Astrocyte of the cerebellum (primary cell): ENCODE measurements around the gene PPFIA2.
A peak's percentile ranks its signal among the peaks of the same experiment; 100 is the strongest.
"Not testable (repeated sequence)": the region's sequence is repeated elsewhere in the genome, so short reads cannot be mapped to it uniquely, and the experiment has no call there.

Experiments used
- DNase-seq: peaks from one replicate; pipeline ENCODE4 v3.0.0-alpha.2; 2011; ENCODE audit warnings: low read depth
- H3K4me3 ChIP-seq: 2 replicates; pipeline ENCODE4 v1.5.1; 2011; ENCODE audit warnings: mild to moderate bottlenecking, low read depth, low read length, moderate library complexity
- in situ Hi-C: cut with HindIII; loops from 2 replicates; pipeline ENCODE4 v1.10.0; 2017; ENCODE audit warnings: low sequenced_read_pairs
- TF ChIP-seq, protein P1 (sequence below): IDR thresholded peaks from 2 replicates; pipeline ENCODE4 v1.5.1; 2012; ENCODE audit warnings: low read length, low read depth, moderate library complexity, mild to moderate bottlenecking; ENCODE audit errors: missing control alignments

PPFIA2 gene

DNA sequence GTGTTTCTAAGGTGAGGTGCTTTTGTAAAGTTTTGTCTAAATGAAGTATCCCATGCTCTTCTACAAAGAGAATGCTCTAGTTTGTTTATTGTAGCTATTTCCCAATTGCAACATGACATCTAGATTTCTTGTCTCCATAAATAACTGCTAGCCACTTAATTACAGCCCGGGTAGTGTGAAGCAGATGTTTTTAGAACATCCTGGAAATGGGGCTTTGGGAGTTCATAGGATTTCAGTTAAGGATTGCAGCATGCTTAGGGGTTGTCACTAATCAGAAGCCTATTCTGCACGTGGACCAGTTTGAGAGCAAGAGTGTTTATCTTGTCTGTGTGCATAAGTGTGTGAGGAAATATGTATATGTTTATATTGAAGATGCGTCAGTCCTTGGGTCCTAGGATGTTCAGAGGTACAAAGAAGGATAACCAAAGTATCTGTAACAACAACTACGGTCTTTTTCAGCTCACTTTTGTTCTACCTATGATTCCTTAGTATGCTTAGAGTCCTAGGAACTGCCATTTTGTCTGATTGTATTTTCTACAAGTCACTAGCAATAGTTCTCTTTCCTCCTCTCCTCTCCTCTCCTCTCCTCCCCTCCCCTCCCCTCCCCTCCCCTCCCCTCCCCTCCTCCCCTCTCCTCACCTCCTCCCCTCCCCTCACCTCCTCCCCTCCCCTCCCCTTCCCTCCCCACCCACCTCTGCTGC, 546.0 kb downstream of the PPFIA2 start:
- no peak for DNase-seq
- H3K4me3 ChIP-seq: no peak overlapping the region
- TF ChIP-seq, protein P1, sequence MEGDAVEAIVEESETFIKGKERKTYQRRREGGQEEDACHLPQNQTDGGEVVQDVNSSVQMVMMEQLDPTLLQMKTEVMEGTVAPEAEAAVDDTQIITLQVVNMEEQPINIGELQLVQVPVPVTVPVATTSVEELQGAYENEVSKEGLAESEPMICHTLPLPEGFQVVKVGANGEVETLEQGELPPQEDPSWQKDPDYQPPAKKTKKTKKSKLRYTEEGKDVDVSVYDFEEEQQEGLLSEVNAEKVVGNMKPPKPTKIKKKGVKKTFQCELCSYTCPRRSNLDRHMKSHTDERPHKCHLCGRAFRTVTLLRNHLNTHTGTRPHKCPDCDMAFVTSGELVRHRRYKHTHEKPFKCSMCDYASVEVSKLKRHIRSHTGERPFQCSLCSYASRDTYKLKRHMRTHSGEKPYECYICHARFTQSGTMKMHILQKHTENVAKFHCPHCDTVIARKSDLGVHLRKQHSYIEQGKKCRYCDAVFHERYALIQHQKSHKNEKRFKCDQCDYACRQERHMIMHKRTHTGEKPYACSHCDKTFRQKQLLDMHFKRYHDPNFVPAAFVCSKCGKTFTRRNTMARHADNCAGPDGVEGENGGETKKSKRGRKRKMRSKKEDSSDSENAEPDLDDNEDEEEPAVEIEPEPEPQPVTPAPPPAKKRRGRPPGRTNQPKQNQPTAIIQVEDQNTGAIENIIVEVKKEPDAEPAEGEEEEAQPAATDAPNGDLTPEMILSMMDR: no peak
- in situ Hi-C loops: no loop called here

GRCh38 chr12:81211306-81211705, 547.8 kb downstream of the PPFIA2 start:
- DNase-seq: no peak
- TF ChIP-seq, protein P1: no peak
- in situ Hi-C loops: no loop called here
- H3K4me3 ChIP-seq: no peak overlapping the region

GRCh38 chr12:81209772-81210225, 549.4 kb downstream of the PPFIA2 start:
- H3K4me3 ChIP-seq, in situ Hi-C loops: not testable (repeated sequence)
- peak; percentile 53 for DNase-seq

- DNase-seq: no peak
- no peak overlapping the region for H3K4me3 ChIP-seq
- in situ Hi-C loops: no loop called here
- TF ChIP-seq, protein P1: no peak
Measured at GRCh38 chr12:81209012-81209411, 550.1 kb downstream of the PPFIA2 start.

DNA sequence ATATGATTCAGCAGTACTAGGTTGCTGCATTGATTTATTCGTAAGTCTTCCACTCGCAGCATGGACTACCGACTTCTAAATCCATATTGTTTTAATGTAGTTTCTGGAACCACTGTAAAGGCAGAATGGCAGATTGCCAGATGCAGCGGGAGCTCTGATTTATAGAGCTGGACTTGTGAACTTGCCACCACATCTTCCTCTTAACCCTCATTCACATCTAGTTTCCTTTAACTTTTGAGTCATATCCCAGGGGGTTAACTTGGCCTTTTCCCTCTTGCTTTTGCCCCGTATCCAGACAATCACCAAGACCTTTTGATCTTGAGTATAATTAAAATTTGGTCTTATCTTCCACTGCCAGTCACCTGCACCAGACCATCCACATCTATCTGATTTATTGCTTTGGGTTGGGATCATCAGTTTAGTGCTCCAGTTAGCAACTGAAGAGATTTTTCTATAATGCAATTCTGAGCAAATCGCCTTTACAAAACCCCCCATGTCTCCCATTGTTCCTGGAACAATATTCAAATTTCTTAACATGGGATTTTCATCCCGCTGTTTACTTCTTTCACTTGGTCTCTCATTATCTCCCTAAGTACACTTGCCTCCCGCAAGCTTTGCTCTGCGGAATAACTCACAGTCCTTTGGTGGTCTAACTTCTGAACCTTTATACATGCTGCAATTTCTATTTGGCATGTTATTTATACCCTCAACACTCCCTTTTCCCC, 550.8 kb downstream of the PPFIA2 start:
- in situ Hi-C loops: no loop called here
- H3K4me3 ChIP-seq: no peak overlapping the region
- TF ChIP-seq, protein P1: no peak
- no peak for DNase-seq
